Peyer's patch (tissue), 4 donors: ENCODE measurements around the gene UTP11. TPM values are rescaled to one million over a fixed set of nuclear protein-coding genes. Genes with fewer than 3 reads are reported as not detected.

Experiments used
- DNase-seq, 3 donors: peaks; one replicate each; pipeline ENCODE4 v3.0.0-alpha.2; 2017 to 2019
- H3K27ac ChIP-seq, 4 donors: fragments of 200-600 bp; sonication (generic); one replicate each; pipeline ENCODE4 v1.5.1; 2016 to 2019
- H3K27me3 ChIP-seq, 2 donors: fragments of 200-600 bp; sonication (generic); one replicate each; pipeline ENCODE4 v1.5.1; 2019
- H3K36me3 ChIP-seq, 3 donors: fragments of 200-600 bp; sonication (generic); one replicate each; pipeline ENCODE4 v1.5.1; 2016 to 2019
- H3K4me1 ChIP-seq, 4 donors: fragments of 200-600 bp; sonication (generic); one replicate each; pipeline ENCODE4 v1.5.1; 2016 to 2019
- H3K4me3 ChIP-seq, 4 donors: fragments of 200-600 bp; sonication (generic); 1 replicate in 3 of 4; 2 replicates in 1 of 4; pipeline ENCODE4 v1.5.1; 2016 to 2019; ENCODE audit warnings: mild to moderate bottlenecking in 1 of 4
- H3K9me3 ChIP-seq, 4 donors: fragments of 200-600 bp; sonication (generic); one replicate each; pipeline ENCODE4 v1.5.1; 2016 to 2019; ENCODE audit warnings: mild to moderate bottlenecking in 1 of 4
- CTCF ChIP-seq, 6 experiments: fragments of 450-650 bp in 4 of 6; fragments of 200-600 bp in 2 of 6; sonication (generic) in 1 of 6; IDR thresholded peaks; one replicate each; pipeline ENCODE4 v1.5.1; 2017 to 2019; ENCODE audit warnings: antibody characterized with exemption in 6 of 6, mild to moderate bottlenecking in 3 of 6, moderate library complexity in 1 of 6
- POLR2A ChIP-seq, 2 donors: fragments of 450-650 bp; IDR thresholded peaks; one replicate each; pipeline ENCODE4 v1.5.1; 2017; ENCODE audit warnings: antibody characterized with exemption in 2 of 2, mild to moderate bottlenecking in 2 of 2, moderate library complexity in 2 of 2
- total RNA-seq, 4 donors: library from RNA; depleted of rRNA; stranded (reverse); fragments of >200 nt; gene quantifications; one replicate each; pipeline ENCODE4 v1.1.0, GENCODE V29; 2016

Gene UTP11
- total RNA-seq, 4 donors from 2014 or later, result 8.9 to 23.1 (median 18.8) TPM

- no peak for DNase-seq
- Histone ChIP-seq H3K9me3 (no peaks in the 10 kb centered on the region), H3K4me1 (no peaks in the 10 kb centered on the region), H3K27ac (no peak overlapping the region), H3K36me3 (peaks cover 0 to 90% (median 0%) of the 10 kb centered on the region in 3 donors), H3K4me3 (no peak overlapping the region), H3K27me3 (no peaks in the 10 kb centered on the region)
- TF ChIP-seq POLR2A (IDR thresholded peaks at IDR 0.05) (no peak), CTCF (IDR thresholded peaks at IDR 0.05) (no peak)
These were observed 9.4 kb downstream of the UTP11 start for GRCh38 chr1:38021969-38022368.

GRCh38 chr1:38022810-38023209 is 10.3 kb downstream of the UTP11 start:
- Histone ChIP-seq H3K27me3 (no peaks in the 10 kb centered on the region), H3K9me3 (no peaks in the 10 kb centered on the region), H3K4me1 (no peaks in the 10 kb centered on the region), H3K36me3 (peaks cover 0 to 82% (median 0%) of the 10 kb centered on the region in 3 donors), H3K4me3 (no peak overlapping the region), H3K27ac (no peak overlapping the region)
- no peak for TF ChIP-seq POLR2A (IDR thresholded peaks at IDR 0.05)
- TF ChIP-seq CTCF (IDR thresholded peaks at IDR 0.05), result no peak
- no peak for DNase-seq

- DNase-seq, result no peak
- Histone ChIP-seq H3K9me3 (no peaks in the 10 kb centered on the region), H3K36me3 (peaks cover 0 to 59% (median 0%) of the 10 kb centered on the region in 3 donors), H3K4me1 (peaks cover 0 to 11% (median 3%) of the 10 kb centered on the region in 4 donors), H3K27me3 (no peaks in the 10 kb centered on the region), H3K4me3 (no peak overlapping the region), H3K27ac (no peak overlapping the region)
- TF ChIP-seq CTCF (IDR thresholded peaks at IDR 0.05) (no peak), POLR2A (IDR thresholded peaks at IDR 0.05) (no peak)
These were observed 12.7 kb downstream of the UTP11 start for GRCh38 chr1:38025233-38025632.

- Histone ChIP-seq H3K36me3 (peaks cover 0 to 54% (median 0%) of the 10 kb centered on the region in 3 donors), H3K4me1 (peaks cover 0 to 15% (median 4%) of the 10 kb centered on the region in 4 donors)
These were observed 13.1 kb downstream of the UTP11 start for GRCh38 chr1:38025664-38026063.

GRCh38 chr1:38026592-38027200 is 14.2 kb downstream of the UTP11 start:
- no peak overlapping the region for H3K4me3 ChIP-seq
- H3K4me1 ChIP-seq, result peaks cover 0 to 18% (median 6%) of the 10 kb centered on the region in 4 donors
- peaks cover 0 to 44% (median 0%) of the 10 kb centered on the region in 3 donors for H3K36me3 ChIP-seq
- H3K9me3 ChIP-seq, result no peaks in the 10 kb centered on the region
- no peak overlapping the region for H3K27ac ChIP-seq
- no peak for DNase-seq
- TF ChIP-seq CTCF (IDR thresholded peaks at IDR 0.05) (peak in 5 of 6 experiments; percentile 26 to 54 (median 39)), POLR2A (IDR thresholded peaks at IDR 0.05) (no peak)
- H3K27me3 ChIP-seq, result no peaks in the 10 kb centered on the region

More at GRCh38 chr1:38025664-38026063, 13.1 kb downstream of the UTP11 start:
- Histone ChIP-seq H3K9me3 (no peaks in the 10 kb centered on the region), H3K4me3 (no peak overlapping the region), H3K27me3 (no peaks in the 10 kb centered on the region), H3K27ac (no peak overlapping the region)
- no peak for DNase-seq
- no peak for TF ChIP-seq POLR2A (IDR thresholded peaks at IDR 0.05)
- TF ChIP-seq CTCF (IDR thresholded peaks at IDR 0.05), result no peak
